ENCODE results near the gene RNU1-3.
"Not testable (repeated sequence)": the region's sequence is repeated elsewhere in the genome, so short reads cannot be mapped to it uniquely, and the experiment has no call there.

Gene RNU1-3

GRCh38 chr1:16630661-16631247 is 36.0 kb downstream of the RNU1-3 start:
- TF ChIP-seq EZH2phosphoT487 (IDR thresholded peaks at IDR 0.05; ENCODE audit: low read depth) (no peak), CTCF (IDR thresholded peaks at IDR 0.05; ENCODE audit: low read depth, low read length) (no peak)
- H3K4me1 ChIP-seq (ENCODE audit: low read length), result no peaks in the 10 kb centered on the region
- no peaks in the 10 kb centered on the region for H3K27me3 ChIP-seq (ENCODE audit: low read depth, low read length)
- H4K20me1 ChIP-seq (ENCODE audit: insufficient read depth, low read length), result peaks cover 6% of the 10 kb centered on the region
- H2AFZ ChIP-seq (ENCODE audit: low read depth, low read length), result no peak overlapping the region
- peaks cover 6% of the 10 kb centered on the region for H3K36me3 ChIP-seq (replicated peaks; ENCODE audit: low read depth, low read length)
- H3K9me3 ChIP-seq (ENCODE audit: insufficient read depth, low read length), result no peaks in the 10 kb centered on the region
- no peak overlapping the region for H3K27ac ChIP-seq (ENCODE audit: low read length)
- H3K79me2 ChIP-seq (ENCODE audit: low read length), result no peaks in the 10 kb centered on the region
- no peak overlapping the region for H3K9ac ChIP-seq (ENCODE audit: low read length)
- H3K4me3 ChIP-seq (ENCODE audit: low read length), result no peak overlapping the region
- no peak overlapping the region for H3K4me2 ChIP-seq (ENCODE audit: low read length)

GRCh38 chr1:16629916-16630530 is 36.7 kb downstream of the RNU1-3 start:
- not testable (repeated sequence) for H3K9me3 ChIP-seq (ENCODE audit: insufficient read depth, low read length); H3K4me3 ChIP-seq (ENCODE audit: low read length); H3K36me3 ChIP-seq (replicated peaks; ENCODE audit: low read depth, low read length); H3K9ac ChIP-seq (ENCODE audit: low read length); H3K4me2 ChIP-seq (ENCODE audit: low read length); H3K4me1 ChIP-seq (ENCODE audit: low read length); H3K27me3 ChIP-seq (ENCODE audit: low read depth, low read length); H3K79me2 ChIP-seq (ENCODE audit: low read length); H3K27ac ChIP-seq (ENCODE audit: low read length); H4K20me1 ChIP-seq (ENCODE audit: insufficient read depth, low read length); H2AFZ ChIP-seq (ENCODE audit: low read depth, low read length)

- no peak overlapping the region for H3K27ac ChIP-seq (ENCODE audit: low read length)
- no peaks in the 10 kb centered on the region for H3K9me3 ChIP-seq (ENCODE audit: insufficient read depth, low read length)
- no peaks in the 10 kb centered on the region for H3K79me2 ChIP-seq (ENCODE audit: low read length)
- TF ChIP-seq EZH2phosphoT487 (IDR thresholded peaks at IDR 0.05; ENCODE audit: low read depth), result no peak
- no peak for TF ChIP-seq CTCF (IDR thresholded peaks at IDR 0.05; ENCODE audit: low read depth, low read length)
- H4K20me1 ChIP-seq (ENCODE audit: insufficient read depth, low read length), result peaks cover 6% of the 10 kb centered on the region
- H3K27me3 ChIP-seq (ENCODE audit: low read depth, low read length), result no peaks in the 10 kb centered on the region
- H2AFZ ChIP-seq (ENCODE audit: low read depth, low read length), result no peak overlapping the region
- no peak overlapping the region for H3K9ac ChIP-seq (ENCODE audit: low read length)
- no peak overlapping the region for H3K4me2 ChIP-seq (ENCODE audit: low read length)
- H3K4me1 ChIP-seq (ENCODE audit: low read length), result no peaks in the 10 kb centered on the region
- H3K4me3 ChIP-seq (ENCODE audit: low read length), result no peak overlapping the region
- H3K36me3 ChIP-seq (replicated peaks; ENCODE audit: low read depth, low read length), result peaks cover 6% of the 10 kb centered on the region
Measured at GRCh38 chr1:16628361-16629111, 38.2 kb downstream of the RNU1-3 start.

GRCh38 chr1:16626409-16626983 is 40.3 kb downstream of the RNU1-3 start:
- not testable (repeated sequence) for H3K27ac ChIP-seq (ENCODE audit: low read length); H3K4me1 ChIP-seq (ENCODE audit: low read length); H3K4me2 ChIP-seq (ENCODE audit: low read length); H3K36me3 ChIP-seq (replicated peaks; ENCODE audit: low read depth, low read length); H3K4me3 ChIP-seq (ENCODE audit: low read length); H3K79me2 ChIP-seq (ENCODE audit: low read length); H2AFZ ChIP-seq (ENCODE audit: low read depth, low read length); H4K20me1 ChIP-seq (ENCODE audit: insufficient read depth, low read length); H3K27me3 ChIP-seq (ENCODE audit: low read depth, low read length); H3K9ac ChIP-seq (ENCODE audit: low read length); H3K9me3 ChIP-seq (ENCODE audit: insufficient read depth, low read length)
